ENCODE data around the gene TTC27. TPM values are rescaled to one million over a fixed set of nuclear protein-coding genes. Genes with fewer than 3 reads are reported as not detected.
A peak's percentile ranks its signal among the peaks of the same experiment; 100 is the strongest.

The TTC27 gene
- total RNA-seq, 6 experiments from 2014 or later, result 20.0 to 24.7 (median 23.9) TPM

- Mint-ChIP-seq H3K27ac (no peak overlapping the region), H3K4me1 (ENCODE audit: low read depth) (peaks cover 61% of the 10 kb centered on the region), H3K9me3 (no peaks in the 10 kb centered on the region), H3K36me3 (ENCODE audit: low read depth) (peaks cover 28% of the 10 kb centered on the region), H3K27me3 (ENCODE audit: insufficient read depth) (peaks cover under 1% of the 10 kb centered on the region), H3K4me3 (no peak overlapping the region)
- DNase-seq, result peak; percentile 24
- no peak for TF ChIP-seq CTCF (IDR thresholded peaks at IDR 0.05)
These were observed 113.7 kb downstream of the TTC27 start for GRCh38 chr2:32741575-32741974.

DNA sequence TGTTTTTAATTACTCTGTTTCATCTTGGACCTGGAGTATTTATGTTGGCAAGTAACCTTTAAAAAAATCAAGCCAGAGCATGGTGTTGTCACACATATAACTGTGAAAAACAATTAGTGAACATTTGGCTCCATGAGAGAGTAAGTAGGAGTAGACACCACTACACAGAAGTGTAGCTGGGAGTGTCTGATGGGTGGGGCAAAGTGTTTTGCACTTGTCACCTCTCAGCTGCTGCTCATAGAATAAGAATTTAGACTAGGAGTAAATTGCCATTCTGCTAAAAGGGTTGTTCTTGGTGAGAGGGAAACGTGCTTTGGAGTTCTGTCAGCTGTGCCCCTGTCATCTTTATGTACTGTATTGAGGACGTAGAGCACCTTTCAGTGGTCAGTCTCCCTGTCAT is 114.5 kb downstream of the TTC27 start:
- DNase-seq, result no peak
- Mint-ChIP-seq H3K9me3 (no peaks in the 10 kb centered on the region), H3K4me3 (no peak overlapping the region), H3K27me3 (ENCODE audit: insufficient read depth) (peaks cover 2% of the 10 kb centered on the region), H3K27ac (no peak overlapping the region), H3K36me3 (ENCODE audit: low read depth) (peaks cover 25% of the 10 kb centered on the region), H3K4me1 (ENCODE audit: low read depth) (peaks cover 66% of the 10 kb centered on the region)
- no peak for TF ChIP-seq CTCF (IDR thresholded peaks at IDR 0.05)

- H3K27me3 Mint-ChIP-seq (ENCODE audit: insufficient read depth), result peaks cover 2% of the 10 kb centered on the region
- peaks cover 33% of the 10 kb centered on the region for H3K36me3 Mint-ChIP-seq (ENCODE audit: low read depth)
- peak overlapping the region; percentile 23; the same call in 1 of the 2 replicates for H3K4me3 Mint-ChIP-seq
- no peaks in the 10 kb centered on the region for H3K9me3 Mint-ChIP-seq
- peaks cover 66% of the 10 kb centered on the region for H3K4me1 Mint-ChIP-seq (ENCODE audit: low read depth)
- no peak for TF ChIP-seq CTCF (IDR thresholded peaks at IDR 0.05)
- peak overlapping the region; percentile 84 for H3K27ac Mint-ChIP-seq
- peak; percentile 7 for DNase-seq
These were observed 115.8 kb downstream of the TTC27 start for GRCh38 chr2:32743480-32744236.

DNA sequence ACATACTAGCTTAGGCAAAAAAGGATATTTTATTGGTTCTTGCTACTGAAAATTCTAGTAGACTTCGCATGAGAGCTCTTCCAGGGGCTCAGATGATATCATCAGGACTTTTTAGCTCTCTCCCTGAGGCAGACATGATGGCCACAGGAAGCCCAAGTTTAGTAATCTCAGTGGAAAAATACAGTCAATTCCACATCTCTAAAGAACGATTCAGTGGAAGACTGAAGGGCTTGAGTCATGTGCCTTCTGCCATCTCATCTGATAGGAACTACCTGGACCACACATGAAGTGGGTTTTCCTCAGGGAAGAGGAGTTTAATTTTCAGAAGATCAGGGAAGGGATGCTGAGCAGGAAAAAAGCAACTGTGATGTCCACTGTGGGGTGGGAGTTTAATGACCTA is 117.3 kb downstream of the TTC27 start:
- DNase-seq, result peak; percentile 88
- no peak for TF ChIP-seq CTCF (IDR thresholded peaks at IDR 0.05)
- Mint-ChIP-seq H3K4me3 (peak overlapping the region; percentile 61), H3K27ac (peak overlapping the region; percentile 84), H3K4me1 (ENCODE audit: low read depth) (peaks cover 56% of the 10 kb centered on the region), H3K36me3 (ENCODE audit: low read depth) (peaks cover 43% of the 10 kb centered on the region), H3K27me3 (ENCODE audit: insufficient read depth) (peaks cover 2% of the 10 kb centered on the region), H3K9me3 (no peaks in the 10 kb centered on the region)

- H3K36me3 Mint-ChIP-seq (ENCODE audit: low read depth), result peaks cover 43% of the 10 kb centered on the region
- peaks cover 2% of the 10 kb centered on the region for H3K27me3 Mint-ChIP-seq (ENCODE audit: insufficient read depth)
- DNase-seq, result no peak
- no peaks in the 10 kb centered on the region for H3K9me3 Mint-ChIP-seq
- no peak overlapping the region for H3K4me3 Mint-ChIP-seq
- H3K27ac Mint-ChIP-seq, result peak overlapping the region; percentile 84
- H3K4me1 Mint-ChIP-seq (ENCODE audit: low read depth), result peaks cover 60% of the 10 kb centered on the region
- TF ChIP-seq CTCF (IDR thresholded peaks at IDR 0.05), result no peak
These were observed 117.8 kb downstream of the TTC27 start for GRCh38 chr2:32745675-32746074.
